SK-N-SH (cell line): Measurements from ENCODE around the gene MRPL40.
"Not testable (repeated sequence)": the region's sequence is repeated elsewhere in the genome, so short reads cannot be mapped to it uniquely, and the experiment has no call there.

Experiments used
- CHD2 ChIP-seq: fragments of 150-350 bp; IDR thresholded peaks from 2 replicates; pipeline ENCODE4 v1.6.1; 2018; ENCODE audit warnings: low read length; ENCODE audit not compliant: partially characterized antibody
- CTCF ChIP-seq: fragments of 200-600 bp; sonication (generic); IDR thresholded peaks from 2 replicates; pipeline ENCODE4 v1.6.1; 2017; ENCODE audit warnings: antibody characterized with exemption, mild to moderate bottlenecking, moderate library complexity
- ELF1 ChIP-seq: IDR thresholded peaks from 2 replicates; pipeline ENCODE4 v1.4.0; 2012
- FOXM1 ChIP-seq: IDR thresholded peaks from 2 replicates; pipeline ENCODE4 v1.4.0; 2012; ENCODE audit warnings: low read depth, mild to moderate bottlenecking
- GABPA ChIP-seq: IDR thresholded peaks from 2 replicates; pipeline ENCODE4 v1.4.0; 2012; ENCODE audit warnings: low read depth, mild to moderate bottlenecking
- GATA2 ChIP-seq: sonication (generic); formaldehyde crosslinking; IDR thresholded peaks from 2 replicates; pipeline ENCODE4 v1.5.0; 2020; ENCODE audit warnings: mild to moderate bottlenecking, missing genetic modification reagents
- JUND ChIP-seq: IDR thresholded peaks from 2 replicates; pipeline ENCODE4 v1.4.0; 2012
- MAX ChIP-seq: IDR thresholded peaks from 2 replicates; pipeline ENCODE4 v1.4.0; 2012; ENCODE audit warnings: low read depth
- MEF2A ChIP-seq: IDR thresholded peaks from 2 replicates; pipeline ENCODE4 v1.4.0; 2012; ENCODE audit warnings: low read depth, borderline replicate concordance
- REST ChIP-seq: IDR thresholded peaks from 2 replicates; pipeline ENCODE4 v1.6.1; 2012; ENCODE audit warnings: mild to moderate bottlenecking, low read depth, low read length, moderate library complexity
- RFX5 ChIP-seq: IDR thresholded peaks from 2 replicates; pipeline ENCODE4 v1.6.1; 2012; ENCODE audit warnings: mild to moderate bottlenecking, improper control_type of control experiment, low read length
- RXRA ChIP-seq: IDR thresholded peaks from 2 replicates; pipeline ENCODE4 v1.4.0; 2012; ENCODE audit warnings: low read depth, mild to moderate bottlenecking, borderline replicate concordance
- SIN3A ChIP-seq: IDR thresholded peaks from 2 replicates; pipeline ENCODE4 v1.6.1; 2012; ENCODE audit warnings: low read depth, mild to moderate bottlenecking, low read length, moderate library complexity, borderline replicate concordance
- TAF1 ChIP-seq: IDR thresholded peaks from 2 replicates; pipeline ENCODE4 v1.6.1; 2012; ENCODE audit warnings: low read depth, mild to moderate bottlenecking, low read length, moderate library complexity, borderline replicate concordance

DNA sequence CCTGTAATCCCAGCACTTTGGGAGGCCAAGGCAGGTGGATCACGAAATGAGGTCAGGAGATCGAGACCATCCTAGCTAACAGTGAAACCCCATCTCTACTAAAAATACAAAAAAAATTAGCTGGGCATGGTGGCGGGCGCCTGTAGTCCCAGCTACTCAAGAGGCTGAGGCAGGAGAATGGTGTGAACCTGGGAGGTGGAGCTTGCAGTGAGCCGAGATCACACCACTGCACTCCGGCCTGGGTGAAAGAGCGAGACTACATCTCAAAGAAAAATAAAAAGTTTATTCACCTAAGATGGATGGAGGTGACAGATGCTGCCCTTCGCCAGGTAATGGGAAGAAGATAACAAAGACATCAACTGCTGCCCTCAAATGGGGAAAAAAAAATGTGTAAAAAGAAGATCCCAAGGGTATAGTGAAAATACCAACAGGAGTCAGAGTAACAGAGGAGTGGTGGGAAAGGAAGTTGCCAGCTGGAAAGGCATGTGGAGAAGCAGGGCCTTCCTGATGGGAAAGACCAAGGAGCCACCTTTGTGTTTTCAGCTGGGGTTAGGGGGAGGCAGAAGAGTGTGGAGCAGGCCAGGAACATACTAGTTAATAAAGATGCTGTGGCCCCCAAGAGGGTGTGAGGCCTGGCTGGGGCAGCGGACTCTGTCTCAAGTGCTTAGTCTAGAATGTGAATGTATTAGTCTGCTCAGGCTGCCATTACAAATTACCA is 4.3 kb downstream of the MRPL40 start:
- not testable (repeated sequence) for TF ChIP-seq CTCF; RFX5; ELF1; CHD2; FOXM1; RXRA; MAX; SIN3A; MEF2A; TAF1; GATA2 (CRISPR knock-in tag); GABPA; REST; JUND
